NCI-H345 treated with DMSO at 0.1 percent for 48 hours (cell line): Measurements from ENCODE around the gene PLCD1.
"Not testable (repeated sequence)": the region's sequence is repeated elsewhere in the genome, so short reads cannot be mapped to it uniquely, and the experiment has no call there.

ENCODE experiments used
- DNase-seq: peaks from one replicate; lab custom pipeline; 2025; ENCODE audit not compliant: unreplicated experiment; lab: John Stamatoyannopoulos, UW

The PLCD1 gene

DNA sequence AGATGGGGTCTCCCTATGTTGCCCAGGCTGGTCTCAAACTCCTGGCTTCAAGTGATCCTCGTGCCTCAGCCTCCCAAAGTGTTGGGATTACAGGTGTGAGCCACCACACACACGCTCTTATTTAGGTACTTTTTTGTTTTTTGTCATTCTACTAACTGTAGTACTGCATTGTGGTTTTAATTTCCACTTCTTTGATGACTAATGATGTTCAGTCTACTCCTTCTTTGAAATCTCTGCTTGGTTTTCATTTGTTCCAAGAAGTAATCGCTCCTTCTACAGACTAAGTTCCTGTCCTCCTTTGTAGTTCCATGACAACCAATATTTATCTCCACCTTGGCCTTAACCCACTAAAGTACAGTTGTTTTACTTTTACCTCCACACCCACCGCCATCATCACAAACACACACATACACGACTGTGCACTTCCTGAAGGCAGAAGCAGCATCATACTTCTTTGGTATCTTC lies 9.0 kb upstream of the PLCD1 start:
- DNase-seq: no peak

DNA sequence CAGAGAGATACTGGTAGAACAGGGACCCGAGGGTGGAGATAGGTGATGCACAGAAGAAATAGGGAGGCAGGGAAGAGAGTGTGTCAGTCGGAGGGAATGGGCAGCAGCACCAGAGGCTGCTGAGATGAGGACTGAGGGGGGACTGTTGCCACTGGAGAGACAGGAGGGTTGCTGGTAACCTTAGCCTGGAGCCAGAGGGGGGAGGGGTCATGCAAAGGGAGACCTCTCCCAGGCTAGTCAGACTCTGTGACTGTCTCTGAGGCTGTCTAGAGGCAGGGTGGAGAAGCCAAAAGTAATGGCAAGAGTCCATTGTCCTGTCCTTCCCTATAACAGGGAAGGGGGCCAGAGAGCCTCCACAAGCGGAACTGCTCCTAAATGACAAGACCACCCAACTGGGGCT lies 7.5 kb upstream of the PLCD1 start:
- DNase-seq: no peak

DNA sequence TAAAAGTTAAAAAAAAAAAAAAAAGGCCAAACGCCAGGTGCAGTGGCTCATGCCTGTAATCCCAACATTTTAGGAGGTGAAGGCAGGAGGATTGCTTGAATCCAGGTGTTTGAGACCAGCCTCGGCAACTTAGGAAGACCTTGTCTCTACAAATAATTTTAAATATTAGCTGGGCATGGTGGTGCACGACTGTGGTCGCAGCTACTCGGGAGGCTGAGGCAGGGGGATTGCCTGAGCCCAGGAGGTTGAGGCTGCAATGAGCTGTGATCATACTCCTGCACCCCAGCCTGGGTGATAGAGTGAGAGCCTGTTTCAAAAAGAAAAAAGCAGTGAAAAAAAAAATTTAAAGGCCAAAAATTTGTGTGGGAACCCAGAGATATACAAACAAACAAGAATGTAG lies 6.8 kb upstream of the PLCD1 start:
- DNase-seq: no peak

DNA sequence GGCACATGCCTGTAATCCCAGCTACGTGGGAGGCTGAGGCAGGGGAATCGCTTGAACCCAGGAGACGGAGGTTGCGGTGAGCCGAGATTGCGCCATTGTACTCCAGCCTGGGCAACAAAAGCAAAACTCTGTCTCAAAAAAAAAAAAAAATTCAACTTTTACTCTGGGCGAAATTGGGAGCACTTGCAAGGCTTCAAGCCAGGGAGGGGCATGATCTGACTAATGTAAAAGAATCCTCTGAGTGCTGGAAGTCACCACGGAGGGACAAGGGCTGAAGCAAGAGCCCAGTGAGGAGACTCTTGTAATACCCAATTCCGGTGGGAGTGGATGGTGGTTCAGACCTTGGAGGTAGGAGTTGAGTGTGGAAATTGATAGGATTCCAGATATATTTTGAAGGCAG lies 4.9 kb upstream of the PLCD1 start:
- not testable (repeated sequence) for DNase-seq

DNA sequence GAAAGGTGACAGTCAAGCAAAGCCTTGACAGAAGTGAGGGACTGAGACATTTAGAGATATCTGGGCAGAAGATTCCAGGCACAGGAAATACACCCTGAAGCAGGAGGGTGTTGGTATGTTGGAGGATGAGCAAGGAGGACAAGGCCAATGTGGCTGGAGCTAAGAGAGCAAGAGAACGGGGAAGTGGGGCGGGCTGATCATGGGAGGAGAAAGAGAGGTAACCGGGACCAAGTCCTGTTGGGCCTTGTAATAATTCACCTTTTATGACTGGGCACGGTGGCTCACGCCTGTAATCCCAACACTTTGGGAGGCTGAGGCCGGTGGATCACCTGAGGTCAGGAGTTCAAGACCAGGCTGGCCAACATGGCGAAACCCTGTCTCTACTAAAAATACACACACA lies 4.1 kb upstream of the PLCD1 start:
- not testable (repeated sequence) for DNase-seq

DNA sequence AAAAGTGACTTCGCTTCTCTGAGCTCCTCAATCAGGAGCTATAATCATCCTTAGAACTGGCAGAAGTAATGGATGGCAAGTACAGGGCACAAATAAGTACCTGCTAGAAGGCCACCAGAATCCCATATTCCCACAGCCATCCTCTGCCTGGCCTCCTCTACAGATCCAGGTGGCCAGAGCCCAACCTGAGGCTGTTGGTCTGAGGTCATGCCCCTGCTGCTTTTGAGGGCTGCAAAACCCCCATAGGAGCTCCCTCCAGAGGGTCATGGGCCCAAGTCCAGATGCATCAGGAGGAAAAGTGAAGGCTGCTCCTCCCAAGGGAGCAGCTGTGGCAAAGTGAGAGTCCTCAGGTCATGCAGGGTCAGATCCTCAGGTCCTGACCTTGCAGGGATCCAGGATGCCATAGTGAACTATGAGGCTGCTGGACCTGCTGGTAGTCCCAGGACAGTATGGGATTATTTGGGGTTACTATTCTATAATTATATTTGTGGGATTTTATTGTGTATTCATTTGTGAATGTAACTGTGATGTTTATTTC lies 3.0 kb upstream of the PLCD1 start:
- no peak for DNase-seq

DNA sequence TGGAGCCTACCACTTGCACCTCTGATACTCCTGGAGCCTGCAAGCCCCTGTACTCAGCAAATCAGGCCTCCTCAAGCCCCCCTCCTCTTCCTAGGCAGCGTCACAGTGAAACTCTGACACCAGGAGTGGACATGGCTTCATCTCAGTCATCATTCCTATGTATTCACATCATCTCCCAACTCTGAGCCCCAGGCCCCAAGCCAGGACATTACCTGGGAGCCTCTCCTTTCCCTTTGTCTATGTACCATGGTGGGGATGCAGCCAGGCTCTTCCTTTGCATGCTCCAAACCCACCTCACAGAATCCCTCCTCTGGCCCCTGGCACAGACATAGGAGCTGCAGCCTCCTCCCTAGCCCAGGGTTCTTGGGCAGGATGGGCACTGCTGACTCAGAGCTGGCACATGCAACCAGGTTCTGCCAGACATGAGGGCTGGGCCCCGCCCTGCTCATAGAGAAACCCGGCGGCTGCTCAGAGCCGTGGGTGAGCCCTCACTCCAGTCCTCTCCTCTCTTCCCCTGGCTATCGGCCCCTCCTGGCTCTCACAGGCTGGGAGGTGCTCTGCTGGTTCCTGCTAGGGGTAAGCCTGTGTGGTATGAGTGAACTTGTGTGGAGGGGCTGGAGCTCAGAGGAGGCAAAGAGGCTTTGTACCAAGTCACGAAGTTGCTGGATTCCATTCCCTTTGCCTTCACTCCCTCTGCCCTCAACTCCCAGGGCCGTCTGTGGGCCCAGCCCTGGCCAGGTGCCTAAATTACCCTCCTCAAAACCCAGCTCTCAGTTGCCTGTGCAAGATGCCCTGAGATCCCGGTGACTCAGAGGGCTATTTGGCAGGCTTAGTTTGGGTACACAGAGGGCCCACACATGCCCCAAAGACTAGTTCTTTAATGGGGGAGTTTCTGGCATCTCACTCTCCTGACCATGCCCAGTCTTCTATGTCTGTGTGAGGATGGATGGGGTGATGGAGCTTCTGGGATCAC lies 1.9 kb upstream of the PLCD1 start:
- DNase-seq: no peak

DNA sequence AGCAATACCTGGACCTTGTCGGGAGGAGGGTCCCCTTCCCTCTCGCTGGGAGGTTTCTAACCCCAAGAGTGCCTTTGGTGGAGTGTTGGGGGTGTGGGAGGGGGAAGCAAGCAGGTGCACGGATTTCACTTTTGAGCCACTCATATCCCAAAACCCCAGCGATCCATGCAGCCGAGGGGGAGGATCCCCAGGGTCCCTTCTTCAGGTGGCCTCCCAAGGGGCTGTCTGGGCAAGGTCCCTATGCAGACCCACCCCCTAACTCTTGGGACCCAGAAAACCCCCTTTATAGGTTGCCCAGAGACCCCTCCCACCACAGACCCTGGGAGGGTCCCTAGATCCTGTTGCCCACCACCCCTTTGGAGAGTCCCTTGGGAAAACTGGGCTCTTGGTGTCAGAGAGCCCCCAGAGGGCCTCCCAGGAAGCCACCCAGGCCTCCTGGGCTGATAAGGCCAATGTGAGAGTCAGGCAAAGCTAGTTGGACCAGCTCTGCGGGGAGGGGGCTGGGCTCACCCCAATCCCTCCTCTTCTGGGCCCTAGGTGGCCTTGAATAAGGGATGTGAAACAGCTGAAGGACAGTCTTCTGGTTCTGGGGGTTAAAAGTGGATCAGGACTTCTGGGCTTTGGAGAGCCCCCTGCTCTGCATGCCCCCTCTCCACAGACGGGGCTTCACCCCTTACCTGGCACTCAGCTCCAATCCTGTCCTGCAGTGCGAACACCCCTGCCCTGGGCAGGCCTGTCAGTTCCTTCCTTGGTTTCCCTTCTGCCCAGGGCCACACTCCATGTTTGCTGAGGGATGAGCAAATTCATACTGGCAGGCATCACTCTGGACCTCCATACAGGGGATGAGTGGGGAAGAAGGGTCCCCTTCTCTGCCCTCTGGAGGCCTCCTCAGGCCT lies 932 bp upstream of the PLCD1 start:
- DNase-seq: no peak

DNA sequence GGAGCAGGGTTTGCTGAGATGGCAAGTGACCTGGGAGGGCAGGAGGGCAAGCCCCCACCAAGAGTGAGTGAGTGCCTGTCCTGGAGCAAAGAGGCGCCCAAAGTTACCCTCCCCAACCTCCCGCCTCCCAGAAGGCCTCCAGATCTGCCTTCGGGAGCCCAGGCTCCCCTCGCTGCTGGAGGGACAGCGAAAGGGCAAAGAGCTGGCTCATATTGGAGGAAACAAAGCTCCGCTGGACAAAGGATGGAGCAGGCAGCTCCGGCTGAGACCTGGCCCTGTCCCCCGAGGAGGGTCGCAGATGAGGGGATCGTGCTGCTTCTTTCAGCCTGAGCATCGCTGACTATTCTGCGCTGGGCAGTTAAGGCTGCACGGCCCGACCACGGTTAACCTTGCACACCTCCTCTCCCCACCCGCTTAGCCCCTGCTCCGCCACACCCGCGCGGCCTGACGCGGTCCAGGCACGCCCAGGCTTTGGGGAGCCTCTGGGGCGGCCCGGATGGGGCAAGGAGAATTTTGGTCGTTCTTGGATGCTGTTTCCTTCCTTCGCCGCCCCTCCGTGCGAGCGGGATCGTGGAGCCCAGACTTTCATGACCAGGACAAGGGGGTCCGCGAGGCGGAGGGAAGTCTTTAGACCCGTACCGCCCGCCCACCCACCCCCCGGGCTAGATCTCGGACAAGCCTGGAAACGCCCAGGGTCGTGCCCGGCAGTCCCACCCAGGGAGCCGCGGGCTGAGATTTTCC lies 651 bp downstream of the PLCD1 start:
- no peak for DNase-seq

DNA sequence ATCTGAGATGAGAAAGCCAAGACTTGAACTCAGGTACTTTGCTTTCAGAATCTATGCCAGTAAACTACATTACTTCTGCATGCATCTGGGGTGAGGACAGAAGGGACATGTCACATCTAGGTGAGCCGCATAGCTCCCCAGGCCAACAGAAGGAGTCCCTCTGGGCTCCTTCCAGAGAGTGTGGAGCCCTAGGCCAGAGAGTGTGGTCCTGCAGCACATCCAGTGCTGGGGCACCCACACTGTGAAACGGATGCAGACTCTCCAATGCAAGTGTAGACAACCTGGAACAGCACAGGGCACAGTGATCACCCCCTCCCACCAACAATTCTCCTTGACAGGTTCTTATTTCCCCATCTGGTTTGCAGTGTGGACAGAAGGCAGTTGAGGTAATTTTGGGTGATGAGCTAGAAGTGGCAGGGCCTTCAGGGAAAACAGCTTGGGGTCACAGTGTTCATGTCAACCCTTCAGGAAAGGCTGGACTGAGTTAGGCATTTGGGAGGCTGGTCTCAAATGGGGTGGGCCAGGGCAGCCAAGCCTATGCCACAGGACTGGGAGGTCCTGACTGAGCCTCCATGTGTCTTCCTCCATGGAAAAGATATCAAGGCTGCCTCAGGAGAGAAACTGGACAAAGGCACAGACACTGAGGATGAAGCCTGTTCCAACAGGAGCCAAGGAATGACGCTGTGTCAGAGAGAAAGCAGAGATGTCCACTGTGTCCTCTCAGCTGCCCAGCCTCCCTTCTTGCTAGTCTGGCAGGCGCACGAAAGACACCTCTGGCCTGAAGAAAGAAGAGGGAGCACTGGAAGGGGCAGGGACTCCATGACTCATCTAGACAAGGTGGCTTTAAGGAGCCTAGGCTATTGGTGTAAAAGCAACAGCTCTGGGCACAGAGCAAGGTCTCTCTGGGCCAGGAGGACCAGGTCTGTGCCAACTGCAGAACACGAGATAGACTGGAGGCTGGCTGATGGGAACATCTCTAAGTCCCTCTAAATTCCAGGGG lies 1.7 kb downstream of the PLCD1 start:
- DNase-seq: no peak

DNA sequence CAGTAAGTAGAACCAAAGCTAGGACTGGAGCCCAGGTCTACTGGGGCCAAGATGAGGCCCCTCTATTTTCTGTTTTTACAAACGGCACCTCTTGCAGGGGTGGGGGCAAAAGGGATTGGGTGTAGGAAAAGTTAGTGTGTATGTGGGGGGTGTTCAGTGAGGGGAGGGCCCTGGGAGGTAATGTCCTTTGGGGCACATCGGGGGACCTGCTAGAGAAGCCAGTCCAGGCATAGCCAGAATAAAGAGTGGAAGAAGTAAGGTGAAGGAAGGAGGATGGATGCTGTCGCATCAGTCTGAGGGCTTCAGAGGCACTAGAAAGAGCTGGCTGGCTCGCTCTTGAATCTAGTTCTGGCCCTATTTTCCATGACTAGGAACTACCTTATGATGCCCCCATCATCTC lies 2.6 kb downstream of the PLCD1 start:
- DNase-seq: no peak

DNA sequence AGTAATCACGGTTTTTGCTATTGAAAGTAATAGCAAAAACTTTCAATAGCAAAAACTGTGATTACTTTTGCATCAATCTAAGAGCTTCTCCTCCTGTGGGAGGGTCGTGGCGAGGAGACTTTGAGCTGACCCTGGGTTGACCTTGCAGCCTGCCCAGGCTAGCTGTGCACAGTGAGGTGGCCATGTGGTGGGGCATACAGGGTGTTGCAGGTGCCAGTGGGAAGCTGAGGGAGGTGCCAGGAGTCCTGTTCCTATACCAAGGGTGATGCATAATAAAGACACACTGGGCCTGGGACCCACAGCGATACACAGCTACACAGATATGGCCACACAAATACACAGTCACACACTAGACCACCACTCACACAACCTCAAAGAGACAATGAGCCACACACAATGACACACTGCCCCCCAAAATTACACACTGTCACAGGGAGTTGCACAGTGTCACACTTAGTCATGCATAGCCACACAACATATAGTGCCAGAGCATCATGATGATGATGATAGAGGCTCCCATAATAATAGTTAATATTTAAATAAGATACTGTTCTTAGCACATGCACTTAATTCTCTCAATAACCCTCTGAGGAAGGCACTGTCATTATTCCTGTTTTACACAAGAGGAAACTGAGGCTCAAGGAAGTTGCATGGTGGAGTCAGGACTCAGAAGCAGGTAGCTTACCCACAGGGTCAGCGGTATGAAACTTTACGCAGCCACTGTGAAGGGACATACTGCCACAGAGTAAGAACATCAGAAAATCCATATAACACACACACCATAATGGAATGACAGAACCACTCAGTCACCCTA lies 6.3 kb downstream of the PLCD1 start:
- no peak for DNase-seq

DNA sequence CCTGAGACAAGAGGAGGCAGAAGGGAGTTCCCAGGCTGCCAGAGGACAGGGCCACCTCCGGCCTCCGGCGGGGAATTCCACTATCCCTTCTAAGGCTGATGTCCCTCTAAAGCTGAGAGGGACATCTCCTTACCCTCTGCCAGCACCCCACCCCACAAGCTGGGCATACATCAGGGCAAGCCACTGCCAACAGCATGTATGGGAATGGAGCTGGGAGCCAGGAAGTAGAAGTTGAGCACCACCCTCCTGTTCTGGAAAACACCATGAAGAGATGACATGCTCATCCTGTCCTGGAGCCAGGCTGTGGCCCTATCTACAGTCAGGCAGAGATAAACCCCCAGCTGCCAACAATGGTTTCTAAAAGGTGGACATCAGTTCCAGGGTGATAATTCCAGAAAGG lies 7.1 kb downstream of the PLCD1 start:
- no peak for DNase-seq

DNA sequence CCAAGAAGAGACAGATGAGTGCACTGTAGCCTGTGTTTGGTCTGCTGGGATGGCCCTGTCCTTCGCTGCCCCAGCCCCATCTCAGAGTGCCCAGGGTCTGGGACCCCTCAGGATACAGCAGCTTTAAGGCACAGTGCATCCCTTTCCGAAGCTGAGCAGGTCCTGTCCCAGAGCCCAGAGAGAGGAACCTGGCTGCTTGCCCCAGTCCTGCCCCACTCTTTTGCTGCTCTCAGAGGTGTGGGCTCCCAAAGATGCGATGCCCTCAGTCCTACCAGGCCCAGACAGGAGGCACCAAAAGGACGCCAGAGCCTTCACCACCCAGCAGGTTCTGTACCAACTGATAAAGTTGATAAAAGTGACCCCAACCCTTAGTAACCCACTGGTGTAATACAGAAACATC lies 8.2 kb downstream of the PLCD1 start:
- no peak for DNase-seq

DNA sequence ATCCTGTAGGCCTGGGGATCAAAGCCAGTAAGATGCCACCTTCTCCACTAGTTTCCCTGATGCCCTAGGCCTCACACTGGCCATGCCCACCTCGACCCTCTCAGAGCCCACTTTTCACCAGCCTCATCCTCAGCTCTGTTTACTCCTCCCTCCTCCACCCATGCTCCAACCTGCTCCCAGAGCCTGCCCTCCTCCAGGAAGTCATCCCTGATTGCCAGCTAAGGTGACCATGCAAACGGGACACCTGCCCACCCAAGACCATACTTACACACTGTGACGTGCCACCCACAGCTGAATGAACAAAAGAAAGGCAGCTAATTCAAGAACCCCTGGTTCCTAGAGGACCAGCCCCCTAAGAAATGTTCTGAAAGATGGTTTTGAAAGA lies 9.1 kb downstream of the PLCD1 start:
- no peak for DNase-seq

DNA sequence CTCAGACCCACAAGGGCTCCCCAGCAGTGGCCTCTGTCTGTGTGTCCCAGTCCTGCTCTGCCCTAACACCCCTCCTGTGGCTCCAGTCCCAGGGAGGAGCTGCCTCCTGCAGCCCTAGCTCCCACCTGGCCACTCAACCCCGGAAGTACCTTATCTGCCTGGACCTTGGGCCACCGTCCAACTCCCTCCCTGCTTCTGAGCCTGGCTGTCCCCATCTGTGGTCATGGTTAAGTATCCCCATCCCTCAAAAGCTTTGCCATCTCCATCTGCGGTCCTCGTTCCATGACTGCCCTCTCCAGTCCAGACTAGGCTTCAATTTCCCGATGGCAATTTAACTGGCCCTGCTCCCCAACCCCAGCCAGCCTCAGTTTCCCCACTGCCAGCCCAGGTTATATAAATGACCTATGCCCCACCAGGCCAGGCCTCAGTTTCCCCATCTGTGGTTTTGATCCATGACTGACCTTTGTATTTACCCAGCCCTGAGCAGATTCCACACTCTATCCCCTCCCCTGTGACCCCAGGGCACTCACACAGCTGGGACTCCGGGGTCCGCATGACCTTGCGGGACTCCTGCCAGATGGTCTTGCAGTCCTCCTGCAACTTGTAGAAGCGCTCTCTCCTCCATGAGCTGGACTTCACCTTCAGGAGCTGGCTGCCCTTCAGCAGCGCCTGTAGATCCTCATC lies 9.6 kb downstream of the PLCD1 start:
- DNase-seq: no peak

DNA sequence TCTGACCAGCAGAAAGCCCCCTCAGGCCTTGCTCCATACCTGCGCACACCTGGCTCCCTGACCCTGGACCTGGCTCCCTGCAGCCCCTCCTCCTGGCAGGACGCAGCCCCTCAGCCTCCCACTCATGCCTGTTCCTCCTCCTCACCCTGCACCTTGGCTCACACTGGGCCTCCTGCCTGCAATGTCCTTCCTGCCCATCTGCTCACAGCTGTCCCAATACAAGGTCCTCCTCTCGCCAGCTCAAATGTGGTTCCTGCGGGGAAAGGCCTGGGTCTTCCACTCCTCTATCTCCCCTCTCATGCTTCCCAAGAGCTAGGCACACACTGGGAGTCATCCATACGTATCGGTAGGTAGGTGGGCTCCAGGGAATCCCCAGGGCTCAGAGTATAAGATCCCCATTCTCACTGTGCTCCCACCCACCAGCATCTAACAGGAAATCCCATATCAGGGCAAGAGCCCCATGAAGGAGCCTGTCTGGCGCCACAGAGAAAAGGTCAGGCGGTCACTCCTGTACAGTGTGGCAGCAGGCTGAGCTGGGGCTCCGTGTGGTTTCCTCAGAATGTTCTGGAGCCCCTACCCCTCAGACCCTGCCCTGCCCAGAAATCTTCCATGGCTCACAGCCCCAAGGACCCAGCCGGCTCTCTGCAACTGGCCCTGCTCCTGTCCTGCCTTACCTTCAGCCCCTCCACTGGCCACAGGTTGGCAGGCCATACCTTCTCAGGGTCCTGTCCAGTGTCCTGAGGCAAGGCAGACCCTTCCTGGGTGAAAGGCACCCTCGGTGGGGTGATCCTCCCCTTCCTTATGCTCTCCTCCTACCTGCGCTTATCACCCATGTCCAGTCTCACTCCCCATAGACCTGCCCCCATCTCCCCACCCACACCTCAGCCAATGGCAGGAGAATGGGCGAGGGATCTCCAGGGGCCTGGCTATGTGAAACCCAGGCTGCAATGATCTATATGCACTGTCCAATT lies 10.9 kb downstream of the PLCD1 start:
- no peak for DNase-seq
